HCT116 (cell line): Measurements from ENCODE around the gene NEMP2. TPM values are rescaled to one million over a fixed set of nuclear protein-coding genes. Genes with fewer than 3 reads are reported as not detected.
A peak's percentile ranks its signal among the peaks of the same experiment; 100 is the strongest.

Source experiments
- ATAC-seq: fragments of 200-7000 bp; cut with Tn5 transposase; 2 replicates; pipeline ENCODE4 v1.9.1; 2020; ENCODE audit warnings: mild to moderate bottlenecking, moderate library complexity
- BruUV-seq: library from RNA; stranded (reverse); fragments of 400-500 nt; replicated peaks from 2 replicates; lab custom pipeline; 2021; lab: Mats Ljungman, UMichigan
- CTCF ChIA-PET: fragments of 300-600 bp; sonication (Branson Sonifier 250); formaldehyde crosslinking; loops from one replicate; lab custom pipeline; 2021; ENCODE audit warnings: antibody characterized with exemption; lab: Charles Lee
- POLR2A ChIA-PET: fragments of 300-600, 350-600 bp; sonication (Branson Sonifier 250); formaldehyde crosslinking; loops from one replicate; lab custom pipeline; 2021; ENCODE audit warnings: antibody characterized with exemption; lab: Charles Lee
- RAD21 ChIA-PET, 2 experiments: fragments of 300-600 bp; sonication (Branson Sonifier 250); formaldehyde crosslinking; loops; one replicate each; lab custom pipeline; 2023; ENCODE audit warnings: low total read pairs in 2 of 2; ENCODE audit not compliant: uncharacterized antibody in 2 of 2, unreplicated experiment in 2 of 2, low non-redundant PET in 1 of 2; lab: Charles Lee
- DNase-seq: peaks from one replicate; pipeline ENCODE4 v3.0.0-alpha.2; 2010; ENCODE audit warnings: low read depth, low spot score
- H2AFZ ChIP-seq: fragments of 200-600 bp; shearing (Covaris generic), sonication (generic); 2 replicates; pipeline ENCODE4 v1.6.1; 2017; ENCODE audit warnings: low read depth, mixed run types, mixed read lengths, antibody characterized with exemption, low read length; ENCODE audit not compliant: poor library complexity, severe bottlenecking
- H3K27ac ChIP-seq: 2 replicates; pipeline ENCODE4 v1.5.1; 2012; ENCODE audit warnings: low read depth, low read length
- H3K27me3 ChIP-seq: fragments of 200-600 bp; sonication (generic); 2 replicates; pipeline ENCODE4 v1.6.1; 2016; ENCODE audit warnings: mixed run types, low read length, mixed read lengths; ENCODE audit not compliant: insufficient read depth
- H3K36me3 ChIP-seq, 2 experiments: fragments of 200-500 bp in 1 of 2; fragments of 200-600 bp in 1 of 2; sonication (Bioruptor generic) in 1 of 2; sonication (generic) in 1 of 2; 2 replicates each; pipeline versions ENCODE4 v1.5.1 to v1.6.1; 2014 to 2016; ENCODE audit warnings: low read length in 2 of 2, inconsistent platforms in 1 of 2, mixed read lengths in 1 of 2, mixed run types in 1 of 2; ENCODE audit not compliant: insufficient read depth in 2 of 2, control insufficient read depth in 1 of 2
- H3K4me1 ChIP-seq, 2 experiments: fragments of 200-600 bp in 1 of 2; sonication (generic) in 1 of 2; 2 replicates each; pipeline versions ENCODE4 v1.5.1 to v1.6.1; 2012 to 2017; ENCODE audit warnings: low read length in 2 of 2, inconsistent platforms in 1 of 2, mild to moderate bottlenecking in 1 of 2, mixed read lengths in 1 of 2, mixed run types in 1 of 2, moderate library complexity in 1 of 2; ENCODE audit not compliant: insufficient read depth in 2 of 2, control insufficient read depth in 1 of 2
- H3K4me2 ChIP-seq: fragments of 200-600 bp; sonication (generic); 2 replicates; pipeline ENCODE4 v1.6.1; 2017; ENCODE audit warnings: mixed run types, low read length, mixed read lengths
- H3K4me3 ChIP-seq, 2 experiments: fragments of 200-600 bp in 1 of 2; sonication (generic) in 1 of 2; replicated peaks in 1 of 2; 2 replicates each; pipeline ENCODE4 v1.5.1; 2011 to 2016; ENCODE audit warnings: low read length in 2 of 2, control low read depth in 1 of 2, low read depth in 1 of 2, mild to moderate bottlenecking in 1 of 2, mixed read lengths in 1 of 2, mixed run types in 1 of 2
- H3K79me2 ChIP-seq: fragments of 200-600 bp; sonication (generic); 2 replicates; pipeline ENCODE4 v1.6.1; 2017; ENCODE audit warnings: mild to moderate bottlenecking, mixed run types, low read length, moderate library complexity, mixed read lengths; ENCODE audit not compliant: insufficient read depth
- H3K9ac ChIP-seq: fragments of 200-600 bp; sonication (generic); 2 replicates; pipeline ENCODE4 v1.6.1; 2016; ENCODE audit warnings: low read length, mixed read lengths
- H3K9me2 ChIP-seq: fragments of 200-600 bp; sonication (generic), shearing (Covaris generic); 2 replicates; pipeline ENCODE4 v1.6.1; 2017; ENCODE audit warnings: mixed run types, mild to moderate bottlenecking, moderate library complexity; ENCODE audit not compliant: insufficient read depth
- H3K9me3 ChIP-seq, 2 experiments: fragments of 200-500 bp in 1 of 2; fragments of 200-600 bp in 1 of 2; sonication (Bioruptor generic) in 1 of 2; sonication (generic) in 1 of 2; 2 replicates each; pipeline ENCODE4 v1.6.1; 2014 to 2017; ENCODE audit warnings: low read length in 2 of 2, mixed read lengths in 2 of 2, inconsistent platforms in 1 of 2, low read depth in 1 of 2, mild to moderate bottlenecking in 1 of 2, mixed run types in 1 of 2, moderate library complexity in 1 of 2; ENCODE audit not compliant: control insufficient read depth in 1 of 2, insufficient read depth in 1 of 2
- H4K20me1 ChIP-seq: fragments of 200-600 bp; sonication (generic), shearing (Covaris generic); 2 replicates; pipeline ENCODE4 v1.6.1; 2017; ENCODE audit warnings: mixed run types, mild to moderate bottlenecking, moderate library complexity; ENCODE audit not compliant: insufficient read depth
- ELF1 ChIP-seq: IDR thresholded peaks from 2 replicates; pipeline ENCODE4 v1.6.1; 2012; ENCODE audit warnings: low read depth, borderline replicate concordance
- EZH2phosphoT487 ChIP-seq: fragments of 200-600 bp; IDR thresholded peaks from 2 replicates; pipeline ENCODE4 v1.6.1; 2018; ENCODE audit warnings: antibody characterized with exemption, borderline replicate concordance
- RAD21 ChIP-seq: IDR thresholded peaks from 2 replicates; pipeline ENCODE4 v1.6.1; 2012; ENCODE audit warnings: low read depth, mild to moderate bottlenecking
- SRF ChIP-seq: IDR thresholded peaks from 2 replicates; pipeline ENCODE4 v1.6.1; 2012; ENCODE audit warnings: low read depth
- YY1 ChIP-seq: IDR thresholded peaks from 2 replicates; pipeline ENCODE4 v1.6.1; 2011; ENCODE audit warnings: low read length, low read depth, moderate library complexity, mild to moderate bottlenecking; ENCODE audit not compliant: insufficient replicate concordance; ENCODE audit errors: extremely low read depth
- intact Hi-C: fragments of 100-400 bp; cut with micrococcal nuclease; formaldehyde crosslinking; loops from 2 replicates; pipeline ENCODE4 v1.10.0; 2022
- total RNA-seq: library from RNA; stranded (reverse); gene quantifications from one replicate; pipeline ENCODE4 v1.2.1, GENCODE V29; 2021; ENCODE audit not compliant: unreplicated experiment
- TF ChIP-seq, protein P1 (sequence below): IDR thresholded peaks from 2 replicates; pipeline ENCODE4 v1.6.1; 2012; ENCODE audit warnings: low read depth

Gene NEMP2
- total RNA-seq, 1 experiment from 2014 or later, result 8.6 TPM

- Histone ChIP-seq H3K9ac (peak overlapping the region; percentile 75), H3K4me1 (peaks cover 8 to 40% of the 10 kb centered on the region in 2 experiments; a peak in 3 of 4 replicates), H3K9me2 (no peaks in the 10 kb centered on the region), H2AFZ (no peak overlapping the region), H3K27me3 (no peaks in the 10 kb centered on the region), H3K9me3 (peaks cover 0 to 15% of the 10 kb centered on the region in 2 experiments; a peak in 1 of 4 replicates), H4K20me1 (no peaks in the 10 kb centered on the region), H3K36me3 (peaks cover 0 to 5% of the 10 kb centered on the region in 2 experiments; a peak in 1 of 4 replicates), H3K79me2 (peaks cover 7% of the 10 kb centered on the region; the same call in 1 of the 2 replicates)
- no peak for ATAC-seq
- CTCF ChIA-PET, result interaction anchor here (0.7 kb wide), 1 partner anchor 206 kb away, joined by 3 read pairs; no protein-coding TSS in a partner anchor
- BruUV-seq, result TSS peak; percentile 67
- RAD21 ChIA-PET, result no interaction called here
- intact Hi-C loops, result loop anchor here (5.0 kb wide), 1 partner anchor 309 kb away; no protein-coding TSS in a partner anchor
- no peak for DNase-seq
- POLR2A ChIA-PET, result no interaction called here
- TF ChIP-seq, protein P1, sequence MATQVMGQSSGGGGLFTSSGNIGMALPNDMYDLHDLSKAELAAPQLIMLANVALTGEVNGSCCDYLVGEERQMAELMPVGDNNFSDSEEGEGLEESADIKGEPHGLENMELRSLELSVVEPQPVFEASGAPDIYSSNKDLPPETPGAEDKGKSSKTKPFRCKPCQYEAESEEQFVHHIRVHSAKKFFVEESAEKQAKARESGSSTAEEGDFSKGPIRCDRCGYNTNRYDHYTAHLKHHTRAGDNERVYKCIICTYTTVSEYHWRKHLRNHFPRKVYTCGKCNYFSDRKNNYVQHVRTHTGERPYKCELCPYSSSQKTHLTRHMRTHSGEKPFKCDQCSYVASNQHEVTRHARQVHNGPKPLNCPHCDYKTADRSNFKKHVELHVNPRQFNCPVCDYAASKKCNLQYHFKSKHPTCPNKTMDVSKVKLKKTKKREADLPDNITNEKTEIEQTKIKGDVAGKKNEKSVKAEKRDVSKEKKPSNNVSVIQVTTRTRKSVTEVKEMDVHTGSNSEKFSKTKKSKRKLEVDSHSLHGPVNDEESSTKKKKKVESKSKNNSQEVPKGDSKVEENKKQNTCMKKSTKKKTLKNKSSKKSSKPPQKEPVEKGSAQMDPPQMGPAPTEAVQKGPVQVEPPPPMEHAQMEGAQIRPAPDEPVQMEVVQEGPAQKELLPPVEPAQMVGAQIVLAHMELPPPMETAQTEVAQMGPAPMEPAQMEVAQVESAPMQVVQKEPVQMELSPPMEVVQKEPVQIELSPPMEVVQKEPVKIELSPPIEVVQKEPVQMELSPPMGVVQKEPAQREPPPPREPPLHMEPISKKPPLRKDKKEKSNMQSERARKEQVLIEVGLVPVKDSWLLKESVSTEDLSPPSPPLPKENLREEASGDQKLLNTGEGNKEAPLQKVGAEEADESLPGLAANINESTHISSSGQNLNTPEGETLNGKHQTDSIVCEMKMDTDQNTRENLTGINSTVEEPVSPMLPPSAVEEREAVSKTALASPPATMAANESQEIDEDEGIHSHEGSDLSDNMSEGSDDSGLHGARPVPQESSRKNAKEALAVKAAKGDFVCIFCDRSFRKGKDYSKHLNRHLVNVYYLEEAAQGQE, result no peak
- no peak for TF ChIP-seq EZH2phosphoT487
- TF ChIP-seq RAD21, result no peak
- no peak for TF ChIP-seq ELF1
- no peak for TF ChIP-seq SRF
- no peak for TF ChIP-seq YY1
- TF ChIP-seq, all 23 proteins: peak for 0
- Histone ChIP-seq H3K4me3 (peak overlapping the region; percentile 62 to 69), H3K27ac (peak overlapping the region; percentile 70), H3K4me2 (peak overlapping the region; percentile 87)
Measured at GRCh38 chr2:190533175-190533967, 1.2 kb downstream of the NEMP2 start.
